AG04450 (cell line): ENCODE data around the gene VAMP2. TPM values are rescaled to one million over a fixed set of nuclear protein-coding genes. Genes with fewer than 3 reads are reported as not detected.

Experiments
- CTCF ChIA-PET: fragments of 300-600, 350-600 bp; formaldehyde crosslinking; extraction: SDS; loops from one replicate; lab custom pipeline; 2022; ENCODE audit warnings: antibody characterized with exemption, inconsistent platforms; lab: Charles Lee
- POLR2A ChIA-PET: fragments of 350-600 bp; formaldehyde crosslinking; extraction: SDS; loops from one replicate; lab custom pipeline; 2021; ENCODE audit warnings: antibody characterized with exemption, inconsistent platforms; lab: Yijun Ruan, JAX
- DNase-seq: peaks from one replicate; pipeline ENCODE4 v3.0.0-alpha.2; 2011; ENCODE audit warnings: low read depth, low spot score
- H3K27ac ChIP-seq: one replicate; pipeline ENCODE4 v1.5.1; 2012; ENCODE audit warnings: low read depth, low read length, control low read depth
- H3K27me3 ChIP-seq: one replicate; pipeline ENCODE4 v1.6.0; 2012; ENCODE audit warnings: low read length; ENCODE audit not compliant: control insufficient read depth, insufficient read depth
- H3K4me3 ChIP-seq: 2 replicates; pipeline ENCODE4 v1.5.1; 2011; ENCODE audit warnings: mild to moderate bottlenecking, low read depth, low read length, control low read depth
- H3K9me3 ChIP-seq: 2 replicates; pipeline ENCODE4 v1.5.1; 2012; ENCODE audit warnings: low read length; ENCODE audit not compliant: control insufficient read depth, insufficient read depth
- polyA plus RNA-seq: library from polyadenylated mRNA; depleted of rRNA; stranded (reverse); fragments of >200 nt; gene quantifications from 2 replicates; pipeline ENCODE4 v1.2.3, GENCODE V29; 2011
- TF ChIP-seq, protein P1 (sequence below): IDR thresholded peaks from 2 replicates; pipeline ENCODE4 v1.5.1; 2011; ENCODE audit warnings: low read depth, low read length, control low read depth, inconsistent platforms

Gene VAMP2
- polyA plus RNA-seq, 1 experiment: 20.8 TPM

DNA sequence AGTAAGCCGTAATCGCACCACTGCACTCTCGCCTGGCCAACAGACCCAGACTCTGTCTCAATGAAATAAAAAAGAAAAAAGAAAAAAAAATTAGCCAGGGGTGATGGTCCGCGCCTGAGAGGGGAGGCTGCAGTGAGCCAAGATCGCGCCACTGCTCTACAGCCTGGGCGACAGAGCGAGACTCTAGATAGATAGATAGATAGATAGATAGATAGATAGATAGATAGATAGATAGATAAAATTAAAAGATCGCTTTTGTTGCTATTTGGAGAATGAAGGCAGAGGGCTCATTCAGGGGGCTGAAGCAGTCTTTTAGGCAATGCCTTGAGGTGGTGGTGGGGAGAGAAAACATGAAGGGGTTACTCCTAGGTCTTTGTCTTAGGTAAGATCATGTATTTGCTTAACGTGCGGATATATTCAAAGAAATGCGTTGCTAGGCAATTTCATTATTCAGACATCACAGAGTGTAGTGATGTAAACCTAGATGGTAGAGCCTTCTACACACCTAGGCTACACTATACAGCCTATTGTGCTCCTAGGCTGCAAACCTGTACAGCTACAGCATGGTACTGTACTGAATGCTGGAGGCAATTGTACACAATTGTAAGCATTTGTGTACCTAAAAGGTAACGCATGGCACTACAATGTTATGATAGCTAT, 34.5 kb downstream of the VAMP2 start:
- Histone ChIP-seq H3K9me3 (no peaks in the 10 kb centered on the region; the same call in 1 of the 2 replicates), H3K27ac (no peak overlapping the region), H3K4me3 (no peak overlapping the region), H3K27me3 (peaks cover 6% of the 10 kb centered on the region)
- ChIA-PET CTCF (interaction anchor here (1.5 kb wide), 1 partner anchor 10 kb away, joined by 6 read pairs; no protein-coding TSS in a partner anchor), POLR2A (no interaction called here)
- TF ChIP-seq, protein P1, sequence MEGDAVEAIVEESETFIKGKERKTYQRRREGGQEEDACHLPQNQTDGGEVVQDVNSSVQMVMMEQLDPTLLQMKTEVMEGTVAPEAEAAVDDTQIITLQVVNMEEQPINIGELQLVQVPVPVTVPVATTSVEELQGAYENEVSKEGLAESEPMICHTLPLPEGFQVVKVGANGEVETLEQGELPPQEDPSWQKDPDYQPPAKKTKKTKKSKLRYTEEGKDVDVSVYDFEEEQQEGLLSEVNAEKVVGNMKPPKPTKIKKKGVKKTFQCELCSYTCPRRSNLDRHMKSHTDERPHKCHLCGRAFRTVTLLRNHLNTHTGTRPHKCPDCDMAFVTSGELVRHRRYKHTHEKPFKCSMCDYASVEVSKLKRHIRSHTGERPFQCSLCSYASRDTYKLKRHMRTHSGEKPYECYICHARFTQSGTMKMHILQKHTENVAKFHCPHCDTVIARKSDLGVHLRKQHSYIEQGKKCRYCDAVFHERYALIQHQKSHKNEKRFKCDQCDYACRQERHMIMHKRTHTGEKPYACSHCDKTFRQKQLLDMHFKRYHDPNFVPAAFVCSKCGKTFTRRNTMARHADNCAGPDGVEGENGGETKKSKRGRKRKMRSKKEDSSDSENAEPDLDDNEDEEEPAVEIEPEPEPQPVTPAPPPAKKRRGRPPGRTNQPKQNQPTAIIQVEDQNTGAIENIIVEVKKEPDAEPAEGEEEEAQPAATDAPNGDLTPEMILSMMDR: no peak
- DNase-seq: no peak

DNA sequence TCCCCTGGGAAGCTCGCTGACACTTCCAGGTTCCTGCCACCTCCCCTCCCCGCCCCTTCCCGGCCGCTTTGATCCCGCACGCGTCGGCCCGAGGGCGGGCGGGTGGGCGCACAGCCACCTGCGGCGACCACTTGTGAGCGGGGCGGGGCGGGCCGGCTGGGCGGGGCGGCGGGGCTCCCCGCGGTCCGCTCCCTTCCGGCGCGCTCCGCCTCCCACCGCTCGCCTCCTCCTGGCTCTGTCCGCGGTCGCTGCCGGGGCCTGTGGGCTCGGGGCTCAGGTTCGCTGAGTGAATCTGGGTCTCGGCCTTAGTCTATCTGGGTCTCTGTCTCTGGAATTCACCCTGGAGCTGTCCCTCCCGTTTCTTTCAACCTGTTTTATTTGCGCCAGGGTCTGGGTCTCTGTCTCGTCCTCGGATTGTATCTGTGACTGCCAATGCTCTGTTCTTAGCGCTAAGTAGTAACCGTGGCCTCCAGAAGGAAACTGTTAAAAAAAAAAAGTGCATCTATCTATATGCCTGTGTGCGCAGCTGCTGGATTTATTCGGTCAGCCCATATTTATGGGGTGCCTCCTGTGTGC, 36.2 kb downstream of the VAMP2 start:
- no peak overlapping the region for H3K27ac ChIP-seq
- CTCF ChIA-PET: interaction anchor here (1.0 to 1.5 kb wide), 2 partner anchors 7 to 12 kb away, joined by 5 to 6 read pairs; no protein-coding TSS in a partner anchor
- H3K9me3 ChIP-seq: no peaks in the 10 kb centered on the region; the same call in 1 of the 2 replicates
- DNase-seq: no peak
- TF ChIP-seq, protein P1: no peak
- peaks cover 6% of the 10 kb centered on the region for H3K27me3 ChIP-seq
- H3K4me3 ChIP-seq: peak overlapping the region; percentile 73
- POLR2A ChIA-PET: interaction anchor here (0.7 kb wide), 1 partner anchor 30 kb away, joined by 3 read pairs; no protein-coding TSS in a partner anchor

DNA sequence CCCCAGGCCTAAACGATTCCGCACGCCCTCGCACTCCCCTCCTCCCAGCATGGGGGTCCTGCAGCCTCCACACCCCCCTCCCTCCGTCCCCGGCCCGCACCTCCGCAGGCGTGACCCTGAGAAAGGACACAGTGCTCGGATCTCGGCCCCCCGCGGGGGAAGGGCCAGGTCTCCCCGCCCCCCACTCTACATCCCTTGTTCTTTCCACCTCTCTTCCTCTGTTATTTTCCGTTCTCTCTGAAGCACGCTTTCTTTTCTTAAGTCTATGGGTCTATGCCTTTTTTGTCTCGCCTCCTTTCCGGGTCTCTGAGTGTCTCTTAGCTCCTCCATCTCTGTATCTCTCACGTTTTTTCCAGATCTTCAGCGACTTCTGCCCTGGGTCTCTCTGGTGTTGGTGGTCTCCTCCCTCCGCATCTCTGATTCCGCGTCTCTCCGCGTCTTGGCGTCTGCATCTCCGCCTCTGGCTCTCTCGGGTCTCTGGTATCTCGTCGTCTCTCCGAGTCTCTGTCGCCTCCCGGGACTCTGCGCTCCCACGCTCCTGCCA, 36.7 kb downstream of the VAMP2 start:
- H3K27me3 ChIP-seq: peaks cover 6% of the 10 kb centered on the region
- CTCF ChIA-PET: no interaction called here
- POLR2A ChIA-PET: interaction anchor here (0.7 kb wide), 1 partner anchor 31 kb away, joined by 3 read pairs; no protein-coding TSS in a partner anchor
- TF ChIP-seq, protein P1: no peak
- no peaks in the 10 kb centered on the region; the same call in 1 of the 2 replicates for H3K9me3 ChIP-seq
- H3K27ac ChIP-seq: no peak overlapping the region
- H3K4me3 ChIP-seq: peak overlapping the region; percentile 73
- no peak for DNase-seq

DNA sequence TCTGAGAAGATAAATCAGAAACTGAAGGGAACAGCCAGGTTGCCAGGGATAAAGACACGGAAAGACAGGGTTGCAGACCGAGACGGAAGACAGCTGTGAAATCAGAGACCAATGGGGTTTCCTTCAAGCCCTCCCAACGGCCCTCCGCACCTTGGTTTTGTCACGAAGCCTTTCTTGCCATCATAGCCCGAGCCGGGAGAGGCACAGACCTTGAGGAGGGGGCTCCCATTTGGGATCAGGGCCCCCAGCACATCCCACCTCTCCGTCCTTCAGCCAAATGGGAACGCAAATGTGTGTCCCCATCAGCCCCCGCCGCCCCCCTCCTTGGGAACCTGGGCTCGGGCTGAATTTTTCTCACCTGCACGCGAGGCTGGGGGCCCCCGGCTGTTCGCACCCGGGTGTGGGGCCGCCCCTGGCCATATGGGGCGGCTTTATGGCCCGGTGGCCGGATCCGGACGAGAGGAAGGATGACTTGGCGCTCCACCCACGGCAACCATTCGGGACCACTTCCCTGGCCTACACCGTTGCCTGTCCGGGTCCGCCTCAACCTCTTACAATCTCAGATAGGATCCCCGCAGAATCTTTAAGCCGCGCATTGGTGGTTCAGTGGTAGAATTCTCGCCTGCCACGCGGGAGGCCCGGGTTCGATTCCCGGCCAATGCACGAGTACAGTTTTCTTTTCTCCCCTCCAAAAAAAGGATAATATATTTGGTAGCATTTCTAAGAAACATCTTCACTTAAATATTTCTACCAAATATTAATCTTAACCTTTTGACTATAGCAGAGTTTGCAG, 37.4 kb downstream of the VAMP2 start:
- ChIA-PET POLR2A (no interaction called here), CTCF (interaction anchor here (1.7 kb wide), 1 partner anchor 33 kb away, joined by 9 read pairs; no protein-coding TSS in a partner anchor)
- DNase-seq: no peak
- H3K9me3 ChIP-seq: no peaks in the 10 kb centered on the region; the same call in 1 of the 2 replicates
- H3K27ac ChIP-seq: no peak overlapping the region
- TF ChIP-seq, protein P1: no peak
- H3K27me3 ChIP-seq: peaks cover 6% of the 10 kb centered on the region
- peak overlapping the region; percentile 73 for H3K4me3 ChIP-seq
